Measurements from ENCODE around the gene ELL2. TPM values are rescaled to one million over a fixed set of nuclear protein-coding genes. Genes with fewer than 3 reads are reported as not detected.

Gene ELL2
- total and polyA plus RNA-seq, 7 donors: 6.7 to 35.3 (median 26.6) TPM

DNA sequence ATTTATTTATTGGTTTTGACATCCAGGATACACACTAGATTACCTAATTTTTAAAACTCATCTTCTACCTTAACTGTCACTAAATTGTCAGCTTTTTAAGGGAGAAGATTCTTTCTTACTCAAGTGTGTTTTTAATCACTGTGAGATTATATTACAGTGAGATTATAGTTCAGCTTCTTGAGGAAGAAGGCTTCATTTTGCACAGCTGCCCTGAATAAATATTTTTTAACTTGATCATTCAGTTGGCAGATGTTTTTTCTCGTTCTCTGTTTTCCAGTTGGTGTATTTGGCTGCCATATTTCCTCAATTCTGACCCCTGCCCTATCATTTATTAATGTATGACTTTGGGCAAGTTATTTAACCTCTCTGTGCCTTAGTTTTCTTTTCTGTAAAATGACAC, 15.0 kb upstream of the ELL2 start:
- Histone ChIP-seq H3K4me1 (no peaks in the 10 kb centered on the region), H3K27ac (no peak overlapping the region), H3K9me3 (no peaks in the 10 kb centered on the region), H3K4me3 (no peak overlapping the region), H3K36me3 (no peaks in the 10 kb centered on the region), H3K27me3 (no peaks in the 10 kb centered on the region)
- TF ChIP-seq, protein P1, sequence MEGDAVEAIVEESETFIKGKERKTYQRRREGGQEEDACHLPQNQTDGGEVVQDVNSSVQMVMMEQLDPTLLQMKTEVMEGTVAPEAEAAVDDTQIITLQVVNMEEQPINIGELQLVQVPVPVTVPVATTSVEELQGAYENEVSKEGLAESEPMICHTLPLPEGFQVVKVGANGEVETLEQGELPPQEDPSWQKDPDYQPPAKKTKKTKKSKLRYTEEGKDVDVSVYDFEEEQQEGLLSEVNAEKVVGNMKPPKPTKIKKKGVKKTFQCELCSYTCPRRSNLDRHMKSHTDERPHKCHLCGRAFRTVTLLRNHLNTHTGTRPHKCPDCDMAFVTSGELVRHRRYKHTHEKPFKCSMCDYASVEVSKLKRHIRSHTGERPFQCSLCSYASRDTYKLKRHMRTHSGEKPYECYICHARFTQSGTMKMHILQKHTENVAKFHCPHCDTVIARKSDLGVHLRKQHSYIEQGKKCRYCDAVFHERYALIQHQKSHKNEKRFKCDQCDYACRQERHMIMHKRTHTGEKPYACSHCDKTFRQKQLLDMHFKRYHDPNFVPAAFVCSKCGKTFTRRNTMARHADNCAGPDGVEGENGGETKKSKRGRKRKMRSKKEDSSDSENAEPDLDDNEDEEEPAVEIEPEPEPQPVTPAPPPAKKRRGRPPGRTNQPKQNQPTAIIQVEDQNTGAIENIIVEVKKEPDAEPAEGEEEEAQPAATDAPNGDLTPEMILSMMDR (IDR thresholded peaks at IDR 0.05): no peak
- TF ChIP-seq EP300 (IDR thresholded peaks at IDR 0.05): no peak
- no peak for TF ChIP-seq POLR2AphosphoS5 (IDR thresholded peaks at IDR 0.05)
- no peak for TF ChIP-seq POLR2A (IDR thresholded peaks at IDR 0.05)
- DNase-seq: no peak
- intact Hi-C loops (cut with DNase I): no loop called here
- 32 to 59% methylated on average over 1 of the region's 1 CpG for WGBS, 2 donors

DNA sequence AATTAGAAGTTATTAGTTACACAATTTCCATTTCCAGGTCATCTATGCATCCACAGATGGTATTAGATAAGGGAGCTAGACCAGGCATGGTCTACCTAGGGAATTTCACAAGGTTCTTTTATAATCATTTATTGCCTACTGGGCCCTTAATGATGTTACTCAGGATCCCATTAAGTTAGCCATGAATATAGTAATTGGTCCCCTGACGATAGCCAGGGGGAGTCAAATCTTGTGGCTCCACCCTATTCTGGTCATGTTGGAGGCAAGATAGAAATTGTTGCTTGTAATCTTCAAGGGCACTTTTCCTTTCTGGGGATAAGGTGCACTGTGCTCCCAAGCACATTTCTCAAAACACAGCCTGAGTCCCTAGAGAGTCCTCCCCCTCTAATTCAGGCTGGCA, 14.1 kb upstream of the ELL2 start:
- no peak overlapping the region for H3K27ac ChIP-seq
- H3K9me3 ChIP-seq: no peaks in the 10 kb centered on the region
- H3K36me3 ChIP-seq: no peaks in the 10 kb centered on the region
- no peak for DNase-seq
- H3K27me3 ChIP-seq: no peaks in the 10 kb centered on the region
- intact Hi-C loops (cut with DNase I): no loop called here
- WGBS, 2 donors: 89 to 93% methylated on average over 1 of the region's 1 CpG
- no peak overlapping the region for H3K4me3 ChIP-seq
- H3K4me1 ChIP-seq: no peaks in the 10 kb centered on the region
- TF ChIP-seq POLR2AphosphoS5 (IDR thresholded peaks at IDR 0.05) (no peak), POLR2A (IDR thresholded peaks at IDR 0.05) (no peak), EP300 (IDR thresholded peaks at IDR 0.05) (no peak)
- TF ChIP-seq, protein P1 (IDR thresholded peaks at IDR 0.05): no peak

DNA sequence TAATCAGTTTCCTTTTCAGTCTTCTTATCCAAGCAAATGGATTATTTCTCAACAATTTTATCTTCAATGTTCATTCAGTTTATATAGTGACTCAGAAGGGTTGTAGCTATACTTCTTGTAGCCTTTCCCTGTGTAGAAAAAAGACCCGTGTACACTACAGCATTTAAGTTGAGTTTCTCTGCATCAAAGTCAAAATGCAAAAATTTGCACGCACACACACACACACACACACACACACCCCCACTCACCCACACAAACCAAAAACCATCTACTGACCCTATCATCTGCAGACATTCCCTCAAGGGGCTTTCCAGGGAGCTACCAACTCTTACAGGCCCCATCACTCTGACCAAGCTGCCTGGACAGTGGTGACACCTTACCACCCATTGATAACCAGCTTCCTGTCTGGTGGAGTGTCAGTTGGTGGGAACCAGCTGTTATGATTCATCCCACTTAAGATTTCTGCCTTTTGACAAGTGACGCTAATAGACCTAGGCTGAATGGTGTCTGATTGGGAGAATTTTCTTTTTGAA, 12.2 kb upstream of the ELL2 start:
- no peak for DNase-seq
- TF ChIP-seq POLR2AphosphoS5 (IDR thresholded peaks at IDR 0.05) (no peak), EP300 (IDR thresholded peaks at IDR 0.05) (no peak), POLR2A (IDR thresholded peaks at IDR 0.05) (no peak)
- TF ChIP-seq, protein P1 (IDR thresholded peaks at IDR 0.05): no peak

GRCh38 chr5:95972196-95972595, 10.5 kb upstream of the ELL2 start:
- no peaks in the 10 kb centered on the region for H3K9me3 ChIP-seq
- no peak overlapping the region for H3K4me3 ChIP-seq
- no peaks in the 10 kb centered on the region for H3K36me3 ChIP-seq
- no peaks in the 10 kb centered on the region for H3K4me1 ChIP-seq
- H3K27me3 ChIP-seq: no peaks in the 10 kb centered on the region
- no peak for TF ChIP-seq POLR2A (IDR thresholded peaks at IDR 0.05)
- TF ChIP-seq EP300 (IDR thresholded peaks at IDR 0.05): no peak
- TF ChIP-seq, protein P1 (IDR thresholded peaks at IDR 0.05): no peak
- TF ChIP-seq POLR2AphosphoS5 (IDR thresholded peaks at IDR 0.05): no peak
- intact Hi-C loops (cut with DNase I): no loop called here
- no peak for DNase-seq
- H3K27ac ChIP-seq: no peak overlapping the region

More for the DNA sequence above, 12.2 kb upstream of the ELL2 start:
- 78 to 84% methylated on average over 3 of the region's 3 CpGs for WGBS, 2 donors
- Histone ChIP-seq H3K4me1 (no peaks in the 10 kb centered on the region), H3K36me3 (no peaks in the 10 kb centered on the region), H3K27me3 (no peaks in the 10 kb centered on the region), H3K4me3 (no peak overlapping the region), H3K9me3 (no peaks in the 10 kb centered on the region), H3K27ac (no peak overlapping the region)
- intact Hi-C loops (cut with DNase I): no loop called here

- Histone ChIP-seq H3K4me1 (no peaks in the 10 kb centered on the region), H3K27ac (no peak overlapping the region), H3K4me3 (no peak overlapping the region), H3K9me3 (no peaks in the 10 kb centered on the region), H3K36me3 (no peaks in the 10 kb centered on the region), H3K27me3 (no peaks in the 10 kb centered on the region)
- intact Hi-C loops (cut with DNase I): no loop called here
- TF ChIP-seq POLR2AphosphoS5 (IDR thresholded peaks at IDR 0.05): no peak
- no peak for TF ChIP-seq POLR2A (IDR thresholded peaks at IDR 0.05)
- TF ChIP-seq EP300 (IDR thresholded peaks at IDR 0.05): no peak
- TF ChIP-seq, protein P1 (IDR thresholded peaks at IDR 0.05): no peak
- no peak for DNase-seq
- WGBS, 2 donors: 94 to 99% methylated on average over 1 of the region's 1 CpG
These were observed 8.7 kb upstream of the ELL2 start for GRCh38 chr5:95970359-95970704.

Data from sigmoid colon (tissue), 7 donors.